T47D (cell line): ENCODE measurements around the gene SMARCAL1.

Experiments
- DNase-seq, 2 experiments: peaks; one replicate each; pipeline versions ENCODE4 v3.0.0 to v3.0.0-alpha.2; 2011 to 2012; ENCODE audit warnings: low read depth in 1 of 2, low spot score in 1 of 2
- JUND ChIP-seq: IDR thresholded peaks from 2 replicates; pipeline ENCODE4 v1.6.1; 2012; ENCODE audit warnings: low read depth
- in situ Hi-C: cut with HindIII; loops from 2 replicates; pipeline ENCODE4 v1.10.0; 2016; ENCODE audit warnings: low sequenced_read_pairs, low pct_unique_long_range_greater_than_20kb

SMARCAL1 gene

DNA sequence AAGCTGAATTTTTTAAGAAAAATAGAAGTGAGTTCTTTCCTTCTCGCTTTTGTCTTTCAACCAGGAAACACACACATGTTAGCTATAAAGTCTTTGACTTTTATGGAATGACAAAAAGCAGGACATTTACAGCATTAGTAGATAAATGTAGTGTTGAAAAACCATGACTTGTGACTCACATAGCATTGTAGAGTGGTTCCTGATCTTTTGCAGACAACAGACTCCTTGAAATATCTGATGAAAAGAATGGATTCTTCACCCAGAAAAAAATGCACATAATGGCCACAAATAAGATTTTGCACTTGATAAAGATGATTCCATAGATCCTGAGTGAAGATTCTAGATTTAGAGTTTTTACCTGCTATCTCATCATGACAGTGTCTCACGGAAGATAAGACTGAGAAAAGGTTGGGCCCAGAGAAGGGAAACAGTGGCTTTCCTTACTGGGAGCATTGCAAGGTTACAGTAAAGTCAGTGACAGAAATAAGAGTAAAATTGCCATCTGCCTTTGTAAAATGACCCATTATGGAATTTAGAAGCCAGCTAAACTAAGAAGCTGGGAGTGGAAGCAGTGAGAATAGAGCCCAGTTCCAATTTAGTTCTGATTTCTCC, 14.0 kb downstream of the SMARCAL1 start:
- DNase-seq: no peak
- no peak for TF ChIP-seq JUND
- in situ Hi-C loops: no loop called here

DNA sequence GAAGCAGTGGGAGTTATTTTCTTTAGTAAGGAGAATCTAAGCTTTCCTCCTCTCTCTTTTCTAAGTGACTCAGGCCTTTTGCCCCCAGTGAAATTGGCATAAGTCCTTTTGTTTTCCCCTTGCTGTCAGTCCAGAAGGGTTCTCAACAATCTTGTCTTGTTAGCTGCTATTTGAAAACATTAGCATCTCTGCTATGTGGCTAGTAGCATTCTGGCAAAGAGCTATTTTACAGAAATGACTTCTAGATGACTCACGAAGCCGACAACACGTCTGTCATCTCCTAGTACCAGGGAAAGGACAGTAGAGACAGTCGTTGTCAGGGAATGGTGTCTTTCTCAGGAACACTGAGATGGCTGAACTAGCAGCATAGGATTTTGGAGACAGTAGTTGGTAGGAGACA, 14.7 kb downstream of the SMARCAL1 start:
- no peak for DNase-seq
- TF ChIP-seq JUND: no peak
- in situ Hi-C loops: no loop called here

DNA sequence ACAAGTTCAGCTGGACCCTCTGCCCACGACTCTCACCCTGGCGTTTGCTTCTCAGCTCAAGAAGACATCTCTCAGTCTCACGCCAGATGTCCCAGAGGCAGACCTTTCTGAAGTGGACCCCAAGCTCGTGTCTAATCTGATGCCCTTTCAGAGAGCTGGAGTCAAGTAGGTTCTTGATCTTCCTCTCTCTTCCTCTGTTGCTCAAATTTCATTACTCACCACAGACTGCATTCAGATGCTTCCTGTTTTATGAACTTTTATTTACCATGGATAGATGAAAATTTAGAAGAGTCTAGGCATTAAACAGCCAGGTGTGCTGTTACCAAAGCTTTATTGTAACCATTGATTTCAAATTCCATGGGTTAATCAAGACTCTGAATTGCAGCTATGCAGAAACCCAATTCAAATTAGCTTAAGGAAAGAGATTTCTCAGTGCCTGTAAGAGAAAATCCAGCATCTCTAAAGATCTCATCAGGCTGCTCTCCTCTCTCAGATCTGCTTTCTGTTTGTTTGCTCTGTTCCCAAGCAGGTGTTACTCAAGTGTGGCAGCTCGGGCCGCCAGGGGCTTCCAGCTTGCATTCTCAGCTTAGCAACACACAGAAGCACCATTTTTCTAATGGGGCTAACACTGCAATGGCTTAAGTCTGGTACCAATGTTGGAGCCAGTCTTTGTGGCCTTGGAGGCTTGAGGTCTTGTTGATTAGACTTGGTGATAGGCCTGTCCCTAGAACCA, 16.5 kb downstream of the SMARCAL1 start:
- TF ChIP-seq JUND: no peak
- no peak for DNase-seq
- in situ Hi-C loops: no loop called here

GRCh38 chr2:216429428-216429827, 17.1 kb downstream of the SMARCAL1 start:
- no peak for TF ChIP-seq JUND
- in situ Hi-C loops: no loop called here
- no peak for DNase-seq

GRCh38 chr2:216430811-216431530, 18.7 kb downstream of the SMARCAL1 start:
- no peak for TF ChIP-seq JUND
- in situ Hi-C loops: no loop called here
- no peak for DNase-seq

DNA sequence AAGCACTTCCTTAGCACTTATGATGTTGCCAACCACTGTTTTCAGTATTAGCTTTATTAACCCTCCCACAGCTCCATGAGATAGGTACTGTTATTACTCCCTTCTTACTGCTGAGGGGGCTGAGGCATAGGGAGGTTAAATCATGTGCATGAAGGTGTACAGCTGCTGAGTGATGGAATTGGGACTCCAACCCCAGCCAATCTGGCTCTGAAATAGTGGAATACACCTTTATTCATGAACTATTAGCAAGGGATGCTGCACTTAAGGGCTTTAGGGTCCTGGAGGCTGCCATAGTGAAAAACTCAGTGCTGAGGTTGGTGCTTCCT, 19.2 kb downstream of the SMARCAL1 start:
- TF ChIP-seq JUND: no peak
- in situ Hi-C loops: no loop called here
- no peak for DNase-seq

GRCh38 chr2:216436383-216436782, 24.1 kb downstream of the SMARCAL1 start:
- TF ChIP-seq JUND: no peak
- in situ Hi-C loops: no loop called here
- DNase-seq: no peak

- in situ Hi-C loops: no loop called here
- DNase-seq: no peak
- no peak for TF ChIP-seq JUND
Measured at GRCh38 chr2:216441308-216442010, 29.2 kb downstream of the SMARCAL1 start.

- no peak for TF ChIP-seq JUND
- no peak for DNase-seq
- in situ Hi-C loops: no loop called here
Measured at GRCh38 chr2:216445501-216445900, 33.2 kb downstream of the SMARCAL1 start.

- in situ Hi-C loops: no loop called here
Measured at GRCh38 chr2:216446343-216446742, 34.1 kb downstream of the SMARCAL1 start.

DNA sequence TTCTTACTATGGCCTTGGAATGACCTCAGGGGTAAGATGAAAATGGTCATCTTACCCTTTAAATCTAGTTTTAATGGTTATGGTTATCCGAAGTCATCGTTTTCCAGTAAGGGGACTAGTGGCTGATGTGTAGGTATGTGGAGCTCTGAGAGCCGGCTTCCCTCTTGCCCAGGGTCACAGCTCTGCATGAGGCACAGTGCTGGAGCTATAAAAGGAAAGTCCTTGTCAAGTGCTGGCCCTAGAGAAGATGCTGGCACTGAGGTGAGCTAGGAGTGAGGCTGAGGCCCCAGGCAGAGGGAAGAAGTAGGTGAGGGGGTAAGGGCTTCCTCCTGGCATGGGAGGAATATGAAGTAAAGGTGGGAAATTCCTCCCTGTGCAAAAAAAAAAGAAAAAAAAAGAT, 35.0 kb downstream of the SMARCAL1 start:
- DNase-seq: no peak
- in situ Hi-C loops: no loop called here
- no peak for TF ChIP-seq JUND

More at GRCh38 chr2:216446343-216446742, 34.1 kb downstream of the SMARCAL1 start:
- DNase-seq: no peak
- no peak for TF ChIP-seq JUND

DNA sequence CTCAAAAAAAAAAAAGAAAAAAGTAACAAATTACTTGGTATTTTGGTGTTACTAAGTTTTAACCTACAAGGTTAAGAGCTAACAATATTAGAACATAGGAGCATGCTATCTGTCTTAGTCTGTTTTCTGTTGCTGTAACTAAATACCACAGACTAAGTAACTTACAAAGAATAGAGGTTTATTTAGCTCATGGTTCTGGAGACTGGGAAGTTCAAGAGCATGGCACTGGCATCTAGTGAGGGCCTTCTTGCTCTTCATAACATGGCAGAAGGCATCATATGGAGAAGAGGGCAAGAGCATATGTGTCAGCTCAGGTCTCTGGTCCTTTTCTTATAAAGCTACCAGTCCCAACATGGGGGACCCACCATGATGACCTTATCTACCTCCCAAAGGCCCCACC, 36.5 kb downstream of the SMARCAL1 start:
- DNase-seq: no peak
- no peak for TF ChIP-seq JUND
- in situ Hi-C loops: no loop called here

DNA sequence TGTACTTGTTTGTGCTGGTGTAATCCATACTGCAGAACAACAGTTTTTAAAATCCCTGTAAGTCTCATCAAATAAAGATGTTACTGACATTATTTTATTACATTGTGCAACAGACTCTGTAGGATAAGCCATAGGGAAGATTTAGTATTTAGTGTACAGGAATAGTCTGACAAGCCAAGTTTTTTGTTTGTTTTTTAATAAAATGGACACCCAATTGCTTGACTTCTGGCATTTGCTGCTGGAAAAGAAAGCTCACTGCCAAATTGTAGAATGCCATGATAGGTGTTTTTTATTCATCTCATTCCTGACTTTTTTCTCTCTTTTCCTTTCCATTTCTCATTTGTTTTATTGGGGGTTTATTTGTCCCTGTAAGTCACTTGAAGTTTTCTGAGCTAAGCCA, 38.1 kb downstream of the SMARCAL1 start:
- DNase-seq: no peak
- in situ Hi-C loops: no loop called here
- TF ChIP-seq JUND: no peak
